GM12878 (cell line): ENCODE results near the gene CCRL2.

Source experiments
- BACH1 ChIP-seq: fragments of 450-650 bp; IDR thresholded peaks from 2 replicates; pipeline ENCODE4 v1.6.1; 2017; ENCODE audit warnings: mild to moderate bottlenecking, borderline replicate concordance
- BHLHE40 ChIP-seq, 2 experiments: fragments of 450-650 bp in 1 of 2; IDR thresholded peaks; 2 replicates each; pipeline ENCODE4 v1.6.1; 2011 to 2017; ENCODE audit warnings: low read depth in 2 of 2, borderline replicate concordance in 1 of 2, improper control_type of control experiment in 1 of 2, low read length in 1 of 2, mild to moderate bottlenecking in 1 of 2
- CHD2 ChIP-seq: IDR thresholded peaks from 2 replicates; pipeline ENCODE4 v1.6.1; 2011; ENCODE audit warnings: low read depth, low read length, improper control_type of control experiment, borderline replicate concordance
- POLR2AphosphoS5 ChIP-seq: IDR thresholded peaks from 2 replicates; pipeline ENCODE4 v1.6.1; 2011; ENCODE audit warnings: mild to moderate bottlenecking, low read length, inconsistent platforms
- RAD21 ChIP-seq: IDR thresholded peaks from 2 replicates; pipeline ENCODE4 v1.6.1; 2011; ENCODE audit warnings: mild to moderate bottlenecking, low read depth, low read length, moderate library complexity; ENCODE audit not compliant: insufficient read depth
- SIN3A ChIP-seq: IDR thresholded peaks from 2 replicates; pipeline ENCODE4 v1.6.1; 2012; ENCODE audit warnings: low read depth, low read length, improper control_type of control experiment
- SPI1 ChIP-seq: IDR thresholded peaks from 2 replicates; pipeline ENCODE4 v1.6.1; 2011; ENCODE audit warnings: low read depth, mild to moderate bottlenecking, low read length, moderate library complexity, borderline replicate concordance; ENCODE audit not compliant: insufficient read depth
- YY1 ChIP-seq: IDR thresholded peaks from 2 replicates; pipeline ENCODE4 v1.6.1; 2011; ENCODE audit warnings: low read depth, mild to moderate bottlenecking, low read length
- ZNF24 ChIP-seq: fragments of 450-650 bp; IDR thresholded peaks from 2 replicates; pipeline ENCODE4 v1.6.1; 2017; ENCODE audit warnings: antibody characterized with exemption, mild to moderate bottlenecking
- TF ChIP-seq, protein P1 (sequence below), 3 experiments: IDR thresholded peaks in 2 of 3; conservative IDR thresholded peaks in 1 of 3; 2 replicates each; pipeline ENCODE4 v1.5.1; 2011; ENCODE audit warnings: low read depth in 3 of 3, low read length in 3 of 3, mild to moderate bottlenecking in 3 of 3, control low read depth in 2 of 3, moderate library complexity in 2 of 3, inconsistent platforms in 1 of 3, mixed read lengths in 1 of 3; ENCODE audit not compliant: control insufficient read depth in 2 of 3, insufficient read depth in 1 of 3; ENCODE audit errors: extremely low read depth in 1 of 3

DNA sequence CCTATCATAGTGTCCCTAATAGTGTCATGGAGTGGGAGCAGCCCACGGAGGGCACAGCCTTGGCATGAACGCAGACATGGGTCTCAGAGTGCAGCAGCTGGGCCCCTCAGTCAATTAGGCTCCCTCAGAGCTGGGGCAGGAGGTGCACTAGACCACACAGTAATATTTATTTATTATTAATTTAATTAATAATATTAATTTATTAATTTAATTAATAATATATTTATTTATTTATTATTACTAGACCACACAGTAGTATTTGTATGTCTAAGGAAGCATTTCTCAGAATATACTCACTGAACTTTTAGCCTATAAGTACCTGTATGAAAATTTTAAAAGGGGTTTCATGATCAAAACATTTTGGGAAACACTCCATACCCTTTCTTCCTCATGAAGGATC lies 5.5 kb upstream of the CCRL2 start:
- no peak for TF ChIP-seq SPI1
- TF ChIP-seq ZNF24 = no peak
- no peak for TF ChIP-seq SIN3A
- no peak for TF ChIP-seq YY1
- no peak for TF ChIP-seq BHLHE40 (IDR thresholded peaks at IDR 0.05; ENCODE audit: borderline replicate concordance in 1 of 2, low read depth in 2 of 2, low read length in 1 of 2)
- TF ChIP-seq BACH1 = no peak
- TF ChIP-seq POLR2AphosphoS5 = no peak
- TF ChIP-seq, protein P1, sequence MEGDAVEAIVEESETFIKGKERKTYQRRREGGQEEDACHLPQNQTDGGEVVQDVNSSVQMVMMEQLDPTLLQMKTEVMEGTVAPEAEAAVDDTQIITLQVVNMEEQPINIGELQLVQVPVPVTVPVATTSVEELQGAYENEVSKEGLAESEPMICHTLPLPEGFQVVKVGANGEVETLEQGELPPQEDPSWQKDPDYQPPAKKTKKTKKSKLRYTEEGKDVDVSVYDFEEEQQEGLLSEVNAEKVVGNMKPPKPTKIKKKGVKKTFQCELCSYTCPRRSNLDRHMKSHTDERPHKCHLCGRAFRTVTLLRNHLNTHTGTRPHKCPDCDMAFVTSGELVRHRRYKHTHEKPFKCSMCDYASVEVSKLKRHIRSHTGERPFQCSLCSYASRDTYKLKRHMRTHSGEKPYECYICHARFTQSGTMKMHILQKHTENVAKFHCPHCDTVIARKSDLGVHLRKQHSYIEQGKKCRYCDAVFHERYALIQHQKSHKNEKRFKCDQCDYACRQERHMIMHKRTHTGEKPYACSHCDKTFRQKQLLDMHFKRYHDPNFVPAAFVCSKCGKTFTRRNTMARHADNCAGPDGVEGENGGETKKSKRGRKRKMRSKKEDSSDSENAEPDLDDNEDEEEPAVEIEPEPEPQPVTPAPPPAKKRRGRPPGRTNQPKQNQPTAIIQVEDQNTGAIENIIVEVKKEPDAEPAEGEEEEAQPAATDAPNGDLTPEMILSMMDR (IDR thresholded peaks at IDR 0.05 in 2 of 3, conservative IDR thresholded peaks at IDR 0.05 in 1 of 3; ENCODE audit: control insufficient read depth in 2 of 3, extremely low read depth in 1 of 3, insufficient read depth in 1 of 3, low read depth in 3 of 3, low read length in 3 of 3) = no peak
- TF ChIP-seq RAD21 = no peak
- no peak for TF ChIP-seq CHD2
